Upper lobe of right lung (tissue), 1 donor: ENCODE data around the gene GPR108. TPM values are rescaled to one million over a fixed set of nuclear protein-coding genes. Genes with fewer than 3 reads are reported as not detected.

Experiments
- ATAC-seq: fragments of 200-7000 bp; cut with Tn5 transposase; one replicate; pipeline ENCODE4 v1.9.1; 2020; ENCODE audit warnings: mild to moderate bottlenecking, moderate library complexity
- DNase-seq: peaks from one replicate; pipeline ENCODE4 v3.0.0-alpha.2; 2020
- H3K27ac ChIP-seq: fragments of 200-600 bp; one replicate; pipeline ENCODE4 v1.8.0; 2022
- H3K27me3 ChIP-seq: fragments of 200-600 bp; one replicate; pipeline ENCODE4 v1.8.0; 2022; ENCODE audit warnings: mild to moderate bottlenecking
- H3K36me3 ChIP-seq: fragments of 200-600 bp; one replicate; pipeline ENCODE4 v1.8.0; 2022
- H3K4me1 ChIP-seq: fragments of 200-600 bp; one replicate; pipeline ENCODE4 v1.8.0; 2022
- H3K4me3 ChIP-seq: fragments of 200-600 bp; one replicate; pipeline ENCODE4 v1.8.0; 2022; ENCODE audit warnings: mild to moderate bottlenecking
- H3K9me3 ChIP-seq: fragments of 200-600 bp; one replicate; pipeline ENCODE4 v1.8.0; 2022
- CTCF ChIP-seq: fragments of 200-600 bp; IDR thresholded peaks from one replicate; pipeline ENCODE4 v1.8.0; 2022; ENCODE audit warnings: antibody characterized with exemption
- intact Hi-C: fragments of 100-400 bp; cut with DNase I; formaldehyde crosslinking; loops from one replicate; pipeline ENCODE4 v1.11.0; 2022
- microRNA-seq: library from miRNA; unstranded; fragments of <30 nt; microRNA quantifications from one replicate; pipeline ENCODE4 v1.2.0, GENCODE V29; 2020; ENCODE audit warnings: borderline microRNAs expressed
- total RNA-seq: library from RNA; stranded (reverse); fragmentation: NEBNext Ultra II Directional; extraction: Animal tissue kit (Norgen Biotek cat#: 25700); gene quantifications from one replicate; pipeline ENCODE4 v1.2.1, GENCODE V29; 2021
- donor health status: DM: no; HTN: yes; CAD: no; lungs with severe emphysema.

GPR108 gene
- total RNA-seq, 1 donor from 2014 or later: 81.2 TPM

- H3K9me3 ChIP-seq: no peaks in the 10 kb centered on the region
- no peak overlapping the region for H3K4me3 ChIP-seq
- ATAC-seq (no peak), DNase-seq (no peak)
- no peaks in the 10 kb centered on the region for H3K27me3 ChIP-seq
- peaks cover 77% of the 10 kb centered on the region for H3K36me3 ChIP-seq
- intact Hi-C loops: no loop called here
- no peak overlapping the region for H3K27ac ChIP-seq
- TF ChIP-seq CTCF: no peak
- no peaks in the 10 kb centered on the region for H3K4me1 ChIP-seq
Measured at GRCh38 chr19:6685482-6685881, 51.9 kb downstream of the GPR108 start.

DNA sequence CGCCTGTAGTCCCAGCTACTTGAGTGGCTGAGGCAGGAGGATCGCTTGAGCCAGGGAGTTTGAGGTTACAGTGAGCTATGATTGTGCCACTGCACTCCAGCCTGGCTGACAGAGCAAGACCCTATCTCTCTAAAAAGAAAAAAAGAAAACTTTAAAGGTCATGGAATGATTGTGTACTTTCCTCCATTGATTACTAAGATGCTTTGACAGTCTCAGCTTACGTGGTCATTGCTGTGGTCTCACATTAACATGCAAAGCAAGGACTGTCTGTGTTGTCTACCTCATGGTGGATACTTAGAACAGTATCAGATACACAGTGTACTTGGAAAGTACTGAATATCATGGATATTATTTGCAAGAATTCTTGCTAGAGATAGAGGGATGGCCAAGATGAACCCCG lies 53.4 kb downstream of the GPR108 start:
- Histone ChIP-seq H3K27me3 (no peaks in the 10 kb centered on the region), H3K9me3 (no peaks in the 10 kb centered on the region), H3K36me3 (peaks cover 80% of the 10 kb centered on the region), H3K4me1 (no peaks in the 10 kb centered on the region), H3K27ac (no peak overlapping the region), H3K4me3 (no peak overlapping the region)
- ATAC-seq: no peak
- no peak for DNase-seq
- no peak for TF ChIP-seq CTCF
- intact Hi-C loops: no loop called here

DNA sequence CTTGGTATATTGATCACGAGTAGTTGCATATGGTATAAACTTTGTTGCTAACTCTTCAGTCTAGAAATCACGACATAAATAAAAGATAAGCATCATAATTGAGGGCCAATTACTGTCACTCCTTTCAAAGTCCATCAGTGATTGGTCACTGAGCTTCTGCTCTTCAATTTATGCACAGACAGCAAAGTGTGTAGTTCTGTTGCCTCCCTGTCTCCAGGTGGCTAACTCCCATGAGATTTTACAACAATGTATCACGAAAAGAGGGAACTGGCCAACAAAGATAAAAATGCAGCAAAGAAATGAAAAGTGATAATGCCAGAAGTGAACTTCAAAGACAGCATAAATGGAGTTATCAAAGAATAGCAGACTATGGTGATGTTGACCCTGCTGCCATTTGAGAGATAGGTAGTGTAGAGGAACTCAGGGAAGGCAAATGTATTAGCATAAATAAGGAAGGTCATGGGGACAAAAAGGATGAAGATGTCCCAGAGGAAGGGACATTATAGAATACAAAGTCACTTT lies 54.7 kb downstream of the GPR108 start:
- H3K4me1 ChIP-seq: no peaks in the 10 kb centered on the region
- DNase-seq (no peak), ATAC-seq (no peak)
- peaks cover 75% of the 10 kb centered on the region for H3K36me3 ChIP-seq
- intact Hi-C loops: no loop called here
- H3K9me3 ChIP-seq: no peaks in the 10 kb centered on the region
- no peak overlapping the region for H3K4me3 ChIP-seq
- no peak for TF ChIP-seq CTCF
- no peak overlapping the region for H3K27ac ChIP-seq
- no peaks in the 10 kb centered on the region for H3K27me3 ChIP-seq

DNA sequence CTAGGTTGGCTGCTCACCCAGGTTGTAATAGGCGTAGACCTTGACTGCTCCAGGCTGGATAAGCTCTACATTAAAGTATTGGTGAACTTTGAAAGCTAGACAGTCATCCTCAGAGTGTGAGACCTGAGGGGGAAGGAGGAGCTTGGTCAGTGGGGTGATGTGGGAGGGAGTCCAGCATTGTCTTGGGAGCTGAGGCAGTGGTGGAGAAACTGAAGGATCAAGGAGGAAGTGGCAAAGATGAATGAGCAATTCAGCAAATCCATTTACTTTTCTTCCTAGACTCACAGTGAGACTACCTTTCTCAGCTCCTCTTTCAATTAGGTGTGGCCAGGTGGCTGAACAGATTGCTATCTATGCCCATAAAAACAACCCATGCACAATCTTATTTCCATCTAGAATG lies 57.2 kb downstream of the GPR108 start:
- Histone ChIP-seq H3K4me3 (no peak overlapping the region), H3K36me3 (peaks cover 70% of the 10 kb centered on the region), H3K9me3 (no peaks in the 10 kb centered on the region), H3K27ac (no peak overlapping the region), H3K4me1 (no peaks in the 10 kb centered on the region), H3K27me3 (no peaks in the 10 kb centered on the region)
- intact Hi-C loops: no loop called here
- DNase-seq (no peak), ATAC-seq (peak; percentile 28)
- no peak for TF ChIP-seq CTCF

Small RNA genes lying within 50 kb of the gene (microRNA-seq; reads per million reads assigned to microRNA genes)
- not detected for gene MIR6791

Other genes with a start within 250 kb of the GPR108 start
- 0.58 TPM for gene TUBB4A, start 235.3 kb downstream of the GPR108 start, total RNA-seq
- gene TNFSF9, start 206.6 kb downstream of the GPR108 start, total RNA-seq: 7.4 TPM
- 1.7 TPM for gene CD70, start 146.4 kb downstream of the GPR108 start, total RNA-seq
- gene TNFSF14, start 67.4 kb downstream of the GPR108 start, total RNA-seq: 4.4 TPM
- gene C3, start 16.9 kb downstream of the GPR108 start, total RNA-seq: 1,129 TPM
- 88.1 TPM for gene TRIP10, start 2.1 kb upstream of the GPR108 start, total RNA-seq
- gene SH2D3A, start 29.9 kb upstream of the GPR108 start, total RNA-seq: 26.0 TPM
- 31.6 TPM for gene VAV1, start 35.1 kb upstream of the GPR108 start, total RNA-seq
- gene ADGRE1, start 150.0 kb upstream of the GPR108 start, total RNA-seq: 1.8 TPM